ENCODE measurements around the gene PRM1.

DNA sequence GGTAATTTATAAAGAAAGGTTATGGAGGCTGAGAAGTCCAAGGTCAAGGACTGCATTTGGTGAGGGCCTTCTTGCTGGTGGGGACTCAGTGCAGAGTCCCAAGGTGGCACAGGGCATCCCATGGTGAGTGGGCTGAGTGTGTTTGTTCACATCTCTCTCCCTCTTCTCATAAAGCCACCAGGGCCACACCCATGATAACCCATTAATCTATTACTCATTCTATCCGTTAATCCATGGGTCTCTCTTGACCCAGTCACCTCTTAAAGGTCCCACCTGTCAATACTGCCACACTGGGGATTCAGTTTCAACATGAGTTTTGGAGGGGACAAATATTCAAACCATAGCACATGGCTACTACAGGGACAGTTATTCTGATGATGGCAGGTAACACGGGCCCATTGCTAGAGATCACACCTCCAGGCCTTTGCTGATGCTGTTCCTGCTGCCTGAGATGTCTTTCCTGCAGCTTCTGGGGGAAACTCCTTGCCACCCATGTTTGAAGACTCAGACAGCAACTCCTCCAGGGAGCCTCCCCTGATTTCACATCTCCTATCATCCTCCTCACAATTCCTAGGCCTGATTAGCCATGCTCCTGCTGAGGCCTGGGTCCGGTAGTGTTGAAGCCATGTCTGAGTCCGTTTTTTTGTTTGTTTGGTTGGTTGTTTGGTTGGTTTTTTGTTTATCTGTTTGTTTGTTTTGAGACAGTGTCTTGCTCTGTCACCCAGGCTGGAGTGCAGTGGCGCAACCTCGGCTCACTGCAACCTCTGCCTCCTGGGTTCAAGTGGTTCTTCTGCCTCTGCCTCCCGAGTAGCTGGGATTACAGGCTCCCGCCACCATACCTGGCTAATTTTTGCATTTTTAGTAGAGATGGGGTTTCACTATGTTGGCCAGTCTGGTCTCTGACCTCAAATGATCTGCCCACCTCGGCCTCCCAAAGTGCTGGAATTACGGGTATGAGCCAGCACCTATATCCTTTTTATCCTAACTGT is 41.2 kb downstream of the PRM1 start:
- TF ChIP-seq, protein P1, sequence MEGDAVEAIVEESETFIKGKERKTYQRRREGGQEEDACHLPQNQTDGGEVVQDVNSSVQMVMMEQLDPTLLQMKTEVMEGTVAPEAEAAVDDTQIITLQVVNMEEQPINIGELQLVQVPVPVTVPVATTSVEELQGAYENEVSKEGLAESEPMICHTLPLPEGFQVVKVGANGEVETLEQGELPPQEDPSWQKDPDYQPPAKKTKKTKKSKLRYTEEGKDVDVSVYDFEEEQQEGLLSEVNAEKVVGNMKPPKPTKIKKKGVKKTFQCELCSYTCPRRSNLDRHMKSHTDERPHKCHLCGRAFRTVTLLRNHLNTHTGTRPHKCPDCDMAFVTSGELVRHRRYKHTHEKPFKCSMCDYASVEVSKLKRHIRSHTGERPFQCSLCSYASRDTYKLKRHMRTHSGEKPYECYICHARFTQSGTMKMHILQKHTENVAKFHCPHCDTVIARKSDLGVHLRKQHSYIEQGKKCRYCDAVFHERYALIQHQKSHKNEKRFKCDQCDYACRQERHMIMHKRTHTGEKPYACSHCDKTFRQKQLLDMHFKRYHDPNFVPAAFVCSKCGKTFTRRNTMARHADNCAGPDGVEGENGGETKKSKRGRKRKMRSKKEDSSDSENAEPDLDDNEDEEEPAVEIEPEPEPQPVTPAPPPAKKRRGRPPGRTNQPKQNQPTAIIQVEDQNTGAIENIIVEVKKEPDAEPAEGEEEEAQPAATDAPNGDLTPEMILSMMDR (IDR thresholded peaks at IDR 0.05 in 8 of 11, conservative IDR thresholded peaks at IDR 0.05 in 3 of 11): no peak
- TF ChIP-seq POLR2A (IDR thresholded peaks at IDR 0.05): no peak

Measured in spleen (tissue), 7 donors.